Stimulated activated naive CD4-positive, alpha-beta T cell (primary cell): ENCODE results near the gene FADS1.

Experiments used
- DNase-seq, 6 experiments: peaks; one replicate each; lab custom pipeline; 2025; lab: John Stamatoyannopoulos, UW

Gene FADS1

DNA sequence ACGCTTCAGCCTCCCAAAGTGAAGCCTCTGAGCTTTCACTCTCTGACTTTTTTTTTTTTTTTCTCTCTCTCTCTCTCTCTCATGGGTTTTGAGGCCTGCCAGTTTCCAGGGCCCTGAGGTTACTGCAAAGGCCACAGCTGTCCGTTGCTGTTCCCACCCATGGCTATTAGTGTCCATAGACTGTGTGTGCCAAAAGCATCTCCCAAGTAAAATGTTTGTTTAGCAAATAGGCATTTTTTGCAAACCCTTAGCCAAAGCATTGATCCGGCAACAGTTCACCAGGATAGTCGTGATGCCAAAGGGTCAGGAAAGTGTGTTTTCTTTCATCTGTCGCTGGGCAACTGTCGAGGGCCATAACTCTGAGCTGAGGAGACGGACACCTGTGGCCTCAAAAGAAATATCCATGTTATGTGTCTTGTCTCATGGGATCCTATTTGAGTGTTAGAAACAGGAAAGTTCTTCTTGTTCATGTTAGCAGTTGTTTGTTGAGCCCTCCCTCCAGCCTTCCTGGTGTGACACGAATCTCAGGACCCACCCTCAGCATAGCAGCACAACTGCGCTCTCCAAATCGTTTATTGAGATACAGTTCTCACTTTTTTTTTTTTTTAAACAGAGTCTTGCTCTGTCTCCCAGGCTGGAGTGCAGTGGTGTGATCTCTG is 29.7 kb upstream of the FADS1 start:
- DNase-seq = no peak

DNA sequence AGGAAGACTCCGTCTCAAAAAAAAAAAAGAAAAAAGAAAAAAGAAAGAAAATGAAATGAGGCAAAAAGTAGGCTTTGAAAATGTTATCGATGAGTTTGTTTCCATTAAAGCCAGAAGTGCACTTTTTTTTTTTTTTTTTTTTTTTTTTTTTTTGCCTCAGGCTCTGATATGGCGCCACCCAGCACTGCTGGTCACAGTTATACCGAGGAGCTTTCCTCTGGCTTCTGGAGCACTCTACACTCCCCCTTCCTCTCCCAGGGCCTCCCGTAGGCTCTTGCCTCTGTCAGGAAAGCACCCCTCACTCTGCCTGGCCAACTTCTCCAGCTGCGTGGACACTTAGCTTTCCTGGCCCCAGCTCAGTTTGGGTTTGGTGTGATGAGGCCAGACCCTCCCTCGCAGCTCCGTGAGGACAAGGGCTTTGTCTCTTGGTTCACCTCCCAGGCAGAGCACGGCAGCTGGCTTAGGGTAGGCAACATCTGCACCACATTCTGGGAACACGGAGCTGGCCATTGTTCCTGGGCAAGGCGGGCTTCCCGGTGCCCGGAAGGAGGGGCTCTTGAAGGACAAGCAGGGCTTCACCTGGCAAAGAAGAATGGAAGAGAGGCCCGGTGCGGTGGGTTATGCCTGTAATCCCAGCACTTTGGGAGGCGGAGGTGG is 28.2 kb upstream of the FADS1 start:
- no peak for DNase-seq

DNA sequence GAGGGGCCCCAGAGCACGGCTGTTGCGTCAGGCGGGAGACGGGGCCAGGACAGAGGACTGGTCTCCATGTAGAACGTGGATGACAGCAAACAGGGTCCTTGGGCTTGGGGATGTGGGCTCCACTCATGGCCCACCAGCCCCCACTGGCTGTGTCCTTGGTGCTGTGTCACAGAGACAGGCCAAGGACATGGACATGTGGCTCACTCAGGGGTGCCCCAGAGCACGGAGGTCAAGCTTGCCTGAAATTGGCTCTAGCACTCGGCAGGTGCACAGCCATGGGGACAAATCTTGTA is 25.7 kb upstream of the FADS1 start:
- DNase-seq = no peak

DNA sequence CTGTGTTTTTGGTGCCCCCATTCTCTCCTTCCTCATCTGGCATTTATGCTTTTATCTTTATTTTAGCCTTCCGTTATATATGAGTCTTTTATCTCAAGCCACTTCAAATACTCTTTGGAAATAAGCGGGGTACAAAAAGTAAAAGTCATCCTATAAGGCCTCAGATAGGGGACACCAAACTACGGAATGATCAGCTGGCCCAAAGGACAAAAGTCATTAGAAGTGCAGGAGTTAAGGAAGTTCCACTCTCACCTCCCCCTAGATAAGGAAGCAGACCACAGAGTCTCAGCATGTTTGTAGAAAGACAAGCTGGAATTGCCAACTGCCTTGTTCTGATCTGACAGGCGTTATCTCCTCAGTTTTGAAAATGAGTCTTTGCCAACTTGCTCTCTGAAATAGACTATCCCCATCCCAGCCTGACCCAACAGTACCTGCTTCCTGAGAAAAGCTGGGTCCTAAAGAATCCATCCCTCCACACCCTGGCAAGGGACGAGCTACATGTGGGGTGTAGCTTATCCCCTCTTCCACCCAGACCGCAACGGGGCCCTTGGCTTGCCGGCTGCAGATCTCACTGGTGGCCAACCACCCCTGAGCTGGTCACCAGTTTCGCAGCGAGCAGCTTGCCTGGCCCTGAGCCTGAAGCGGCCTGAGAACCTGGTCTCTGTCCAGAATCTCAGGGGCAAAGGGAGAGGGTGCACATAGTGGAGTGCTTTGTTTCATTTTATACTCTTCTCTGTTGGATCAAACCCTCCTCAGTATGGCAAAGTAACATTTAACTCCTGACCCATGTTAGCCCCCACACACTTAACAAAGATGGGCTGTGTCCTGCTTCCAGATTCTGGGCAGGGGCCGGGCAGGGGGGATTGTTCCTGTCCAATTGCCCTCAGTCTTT is 25.1 kb upstream of the FADS1 start:
- no peak for DNase-seq

DNA sequence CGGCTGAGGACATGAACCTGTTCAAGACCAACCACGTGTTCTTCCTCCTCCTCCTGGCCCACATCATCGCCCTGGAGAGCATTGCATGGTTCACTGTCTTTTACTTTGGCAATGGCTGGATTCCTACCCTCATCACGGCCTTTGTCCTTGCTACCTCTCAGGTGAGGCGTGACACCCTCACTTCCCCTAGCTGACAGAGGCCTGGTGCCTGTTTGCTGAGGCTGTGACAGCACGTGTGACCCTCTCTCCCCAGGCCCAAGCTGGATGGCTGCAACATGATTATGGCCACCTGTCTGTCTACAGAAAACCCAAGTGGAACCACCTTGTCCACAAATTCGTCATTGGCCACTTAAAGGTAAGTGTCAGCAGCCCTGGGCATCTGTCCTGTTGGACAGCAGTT is 23.6 kb upstream of the FADS1 start:
- no peak for DNase-seq

DNA sequence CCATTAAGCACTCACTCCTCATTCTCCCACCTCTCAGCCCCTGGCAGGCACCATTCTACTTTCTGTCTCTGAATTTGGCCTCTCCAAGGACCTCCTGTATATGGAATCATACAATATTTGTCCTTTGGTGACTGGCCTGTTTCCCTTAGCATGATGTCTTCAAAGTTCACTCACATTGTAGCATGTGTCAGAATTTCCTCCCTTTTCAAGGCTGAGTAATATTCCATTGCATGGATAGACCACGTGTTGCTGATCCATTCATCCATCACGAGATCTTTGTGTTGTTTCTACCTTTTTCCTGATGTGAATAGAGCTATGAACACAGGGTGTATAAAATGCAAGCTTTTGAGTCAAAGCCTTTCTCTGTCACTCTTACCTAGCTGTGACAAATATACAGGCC is 22.9 kb upstream of the FADS1 start:
- DNase-seq = no peak

DNA sequence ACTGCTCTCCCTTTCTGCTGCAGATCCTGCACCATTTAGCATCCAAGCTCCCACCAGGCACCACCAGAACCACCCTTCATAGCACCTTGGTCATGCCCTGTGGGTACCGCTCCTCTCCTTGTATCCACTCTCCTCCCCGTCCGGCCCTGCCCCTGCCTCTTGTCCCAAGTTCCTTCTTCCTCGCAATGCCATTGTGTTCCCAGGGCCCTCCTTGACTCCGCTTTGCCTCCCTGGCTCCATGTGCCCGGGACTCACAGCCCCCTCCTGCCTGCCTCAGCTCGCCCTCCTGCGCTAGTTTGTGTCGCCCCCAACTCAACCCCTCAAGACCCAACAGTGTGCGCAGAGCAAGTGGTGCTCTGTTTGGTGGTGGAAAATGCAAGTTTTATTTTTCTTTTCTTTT is 22.1 kb upstream of the FADS1 start:
- DNase-seq = no peak

DNA sequence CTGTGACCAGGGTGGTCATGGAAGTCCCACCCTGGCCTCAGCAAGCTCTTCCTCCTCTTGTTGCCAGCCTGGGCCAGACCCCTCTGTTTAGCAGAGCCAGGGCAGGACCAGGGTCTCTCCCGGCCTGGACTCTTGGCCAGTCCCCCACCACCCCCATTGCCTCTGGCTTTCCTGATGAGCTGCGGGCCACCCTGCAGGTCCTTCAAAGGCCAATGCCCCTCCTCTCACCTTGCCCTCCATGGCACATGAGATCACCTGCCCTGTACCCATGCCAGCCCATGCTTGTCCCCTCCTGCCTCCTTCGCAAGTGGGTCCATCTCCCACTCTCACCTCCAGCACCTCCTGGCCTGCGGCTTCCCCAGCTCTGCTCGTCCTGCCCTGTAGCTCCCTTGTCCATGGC is 21.7 kb upstream of the FADS1 start:
- no peak for DNase-seq

DNA sequence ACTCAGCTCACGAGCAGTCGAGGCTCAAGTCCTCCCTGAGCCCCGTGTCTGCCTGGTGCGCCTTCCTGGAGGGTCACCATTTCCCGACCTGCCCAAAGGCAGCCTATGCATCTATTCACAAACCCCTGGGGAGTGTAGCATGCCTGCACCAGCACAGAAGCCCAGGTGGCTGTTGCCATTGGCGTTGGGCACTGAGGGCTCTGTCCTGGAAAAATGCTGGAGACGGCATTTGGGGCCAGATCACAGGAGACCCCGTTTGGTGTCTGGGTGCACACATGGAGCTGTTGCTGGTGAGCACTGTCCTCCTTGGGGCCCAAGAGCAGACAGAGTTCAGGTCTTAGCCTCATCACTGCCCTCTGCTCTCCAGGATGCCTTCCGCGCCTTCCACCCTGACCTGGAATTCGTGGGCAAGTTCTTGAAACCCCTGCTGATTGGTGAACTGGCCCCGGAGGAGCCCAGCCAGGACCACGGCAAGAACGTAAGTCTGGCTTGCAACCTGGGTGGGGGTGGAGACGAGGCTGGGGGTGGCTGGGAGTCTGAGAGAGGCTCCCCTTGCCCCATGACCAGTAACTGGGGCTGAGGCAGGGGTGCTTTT is 20.7 kb upstream of the FADS1 start:
- DNase-seq = no peak

DNA sequence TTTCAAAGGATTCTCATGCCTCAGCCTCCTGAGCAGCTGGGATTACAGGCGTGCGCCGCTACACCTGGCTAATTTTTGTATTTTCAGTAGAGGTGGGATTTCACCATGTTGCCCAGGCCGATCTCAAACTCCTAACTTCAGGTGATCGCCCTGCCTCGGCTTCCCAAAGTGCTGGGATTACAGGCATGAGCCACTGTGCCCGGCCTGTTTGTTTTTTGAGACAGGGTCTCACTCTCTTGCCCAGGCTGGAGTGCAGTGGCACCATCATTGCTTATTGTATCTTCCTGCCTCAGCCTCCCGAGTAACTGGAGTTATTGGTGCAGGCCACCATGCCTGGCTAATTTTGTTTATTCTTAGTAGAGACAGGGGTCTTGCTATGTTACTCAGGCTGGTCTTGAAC is 19.4 kb upstream of the FADS1 start:
- no peak for DNase-seq

DNA sequence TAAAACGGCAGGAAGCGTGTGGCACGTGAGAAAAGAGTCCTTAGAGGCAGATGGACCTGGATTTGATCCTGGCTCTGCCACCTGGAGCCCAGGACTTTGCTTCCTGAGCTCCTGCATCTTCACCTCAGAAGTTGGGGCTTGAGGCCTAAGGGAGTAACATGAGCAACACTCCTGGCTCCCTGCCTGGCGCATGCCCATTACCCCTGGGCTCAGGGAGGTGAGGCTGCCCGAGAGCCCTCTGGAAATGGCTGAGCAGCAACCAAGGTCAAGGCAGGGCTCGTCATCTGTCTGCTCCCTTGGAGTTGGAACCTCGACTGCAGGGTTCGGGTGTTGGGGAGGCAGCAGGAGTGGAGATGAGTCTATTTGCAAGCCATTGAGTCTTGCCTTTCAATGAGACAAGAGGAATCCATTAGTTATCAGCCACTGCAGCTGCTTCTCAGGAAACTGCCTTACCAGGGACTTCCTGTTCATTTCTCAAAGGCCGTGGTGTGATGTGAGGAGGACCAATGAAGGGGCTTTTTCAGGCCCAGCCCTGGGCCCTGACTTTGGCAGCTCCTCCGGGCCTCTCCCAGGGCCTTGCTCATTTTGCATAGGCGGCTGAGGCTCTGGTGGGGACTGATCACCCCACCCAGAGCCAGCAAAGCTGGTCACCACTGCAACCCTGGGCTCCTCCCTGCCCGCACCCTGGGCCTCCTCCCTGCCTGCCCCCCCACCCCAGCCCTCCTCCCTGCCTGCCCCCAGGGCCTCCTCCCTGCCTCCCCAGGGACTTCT is 17.7 kb upstream of the FADS1 start:
- peak in 5 of 6 experiments; percentile 6 to 43 (median 23) for DNase-seq

DNA sequence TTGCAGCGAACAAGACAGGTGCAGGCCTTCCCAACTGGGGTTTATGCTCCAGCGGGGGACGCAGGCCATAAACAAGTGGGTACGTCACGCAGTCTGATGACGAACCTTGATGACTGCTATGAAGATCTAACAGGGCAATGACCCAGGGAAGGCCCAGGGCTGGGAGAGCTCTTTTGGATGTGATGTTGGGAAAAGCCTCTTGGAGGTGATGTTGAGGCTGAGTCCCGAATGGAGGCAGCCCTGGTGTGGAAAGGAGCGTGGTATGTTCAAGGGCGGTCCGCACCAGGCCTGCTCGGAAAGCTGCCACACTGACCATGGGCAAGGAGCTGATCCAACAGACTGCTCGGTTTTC is 17.1 kb upstream of the FADS1 start:
- DNase-seq = no peak

DNA sequence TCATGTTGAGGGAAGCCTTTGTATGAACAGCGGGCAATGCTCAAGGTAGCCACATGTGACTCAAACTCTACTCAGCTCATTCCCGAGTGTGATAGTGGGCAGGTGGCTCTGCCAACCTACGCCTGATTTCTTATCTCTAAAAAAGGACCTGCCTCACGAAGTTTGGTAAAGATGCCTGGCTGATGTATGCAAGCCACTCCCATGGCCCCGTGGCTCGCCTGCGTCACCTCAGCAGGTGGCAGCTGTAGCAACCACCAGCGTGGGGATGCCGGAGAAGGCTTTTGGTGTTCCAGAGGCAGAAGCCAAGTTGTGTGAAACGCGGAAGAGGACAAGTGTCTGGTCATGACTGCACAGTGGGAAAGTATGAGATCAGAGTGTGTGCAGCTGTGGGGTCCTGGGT is 16.7 kb upstream of the FADS1 start:
- peak in 2 of 6 experiments; percentile 10 to 28 for DNase-seq

DNA sequence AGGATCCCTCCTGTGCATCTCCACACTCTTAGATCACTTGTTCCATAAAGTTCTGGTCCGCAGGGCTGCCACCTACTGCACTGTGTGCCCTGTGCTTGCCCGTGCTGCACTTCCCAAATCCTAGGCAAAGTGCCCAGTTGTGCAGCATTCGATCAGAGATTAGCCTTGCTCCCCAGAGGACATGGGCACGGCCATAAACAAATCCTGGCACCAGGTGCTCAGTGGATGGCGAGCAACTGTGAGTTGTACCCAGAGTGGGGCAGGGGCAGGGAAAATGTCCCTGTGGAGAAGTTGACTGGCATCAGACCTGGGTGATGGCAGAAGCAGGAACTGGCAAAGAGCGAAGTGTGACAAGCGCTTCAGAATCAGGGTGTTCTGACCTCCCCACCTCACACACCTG is 16.0 kb upstream of the FADS1 start:
- DNase-seq = no peak

DNA sequence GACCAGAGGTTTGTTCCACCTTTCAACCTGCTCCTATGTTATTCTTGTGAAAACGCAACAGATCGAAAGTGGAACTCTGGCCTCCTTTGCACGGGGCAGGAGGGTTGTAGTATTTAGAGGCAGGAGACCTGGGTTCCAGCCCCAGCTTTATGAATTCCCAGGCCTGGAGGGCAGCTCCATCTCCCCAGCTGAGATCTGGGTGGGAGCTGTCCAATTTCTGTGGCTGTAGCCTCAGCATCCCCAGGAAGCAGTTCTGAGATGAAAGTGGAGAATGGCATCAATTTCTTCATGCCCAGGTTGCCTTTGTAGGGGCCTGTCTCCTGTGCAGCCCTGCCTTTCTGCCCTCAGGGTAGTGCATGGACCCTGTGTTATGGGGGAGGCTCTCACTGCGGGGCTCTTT is 15.4 kb upstream of the FADS1 start:
- DNase-seq = no peak

DNA sequence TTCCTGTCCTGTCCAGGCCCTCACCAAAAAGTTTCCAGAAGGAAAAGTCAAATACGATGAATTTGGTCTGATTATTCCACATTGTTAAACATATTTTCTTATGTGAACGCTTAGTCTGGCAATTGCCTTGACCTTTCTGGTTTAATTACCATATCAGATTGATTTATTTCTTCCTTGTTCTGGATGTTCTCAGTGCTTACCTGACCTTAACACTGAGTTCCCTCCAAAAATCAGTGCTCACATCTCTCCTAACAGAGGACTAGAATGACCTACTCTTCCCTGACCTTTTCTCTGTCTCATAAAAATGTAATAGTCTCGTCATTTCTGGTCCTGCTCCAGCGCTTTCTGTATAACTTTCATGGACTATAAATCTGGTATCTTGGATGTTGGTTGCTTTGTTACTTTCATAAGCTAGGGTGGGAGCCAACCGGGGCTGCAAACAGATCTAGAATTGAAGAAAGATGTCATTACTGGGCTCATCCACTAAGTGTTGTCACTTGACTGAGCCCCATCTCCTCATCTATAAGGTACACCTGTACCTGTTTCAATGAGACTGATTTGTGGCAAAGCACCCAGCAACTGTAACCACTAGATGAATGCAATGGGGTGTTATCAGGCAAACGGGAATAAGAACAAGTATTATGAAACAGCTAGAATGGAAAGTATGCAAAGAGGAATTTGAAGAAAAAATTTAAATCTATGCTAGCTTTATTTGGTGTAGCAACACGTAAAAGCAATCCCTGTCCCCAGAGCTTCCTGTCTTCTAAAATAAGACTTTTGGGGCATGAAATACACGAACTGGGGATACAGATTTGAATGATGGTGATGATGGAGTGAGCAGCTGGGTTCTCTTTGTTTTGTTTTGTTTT is 13.7 kb upstream of the FADS1 start:
- DNase-seq = no peak

DNA sequence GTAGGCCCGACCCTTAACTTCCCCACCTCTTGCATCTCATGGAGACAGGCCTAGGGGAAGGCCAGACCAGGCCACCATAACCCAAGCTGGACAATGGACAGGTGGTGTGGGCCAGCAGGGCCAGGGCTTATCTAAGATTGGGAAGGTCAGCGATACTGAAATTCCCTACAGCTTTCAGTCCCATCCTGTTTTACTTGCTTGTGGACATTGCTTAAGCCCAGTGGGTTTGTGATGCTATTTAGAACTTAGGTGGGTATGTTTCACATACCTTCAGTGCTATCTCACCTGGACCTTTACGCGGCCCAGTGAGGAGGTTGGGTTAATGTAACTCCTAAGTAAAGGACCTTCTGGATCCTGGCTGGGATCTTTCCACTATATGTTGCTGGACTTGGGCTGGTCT is 13.0 kb upstream of the FADS1 start:
- DNase-seq = no peak

DNA sequence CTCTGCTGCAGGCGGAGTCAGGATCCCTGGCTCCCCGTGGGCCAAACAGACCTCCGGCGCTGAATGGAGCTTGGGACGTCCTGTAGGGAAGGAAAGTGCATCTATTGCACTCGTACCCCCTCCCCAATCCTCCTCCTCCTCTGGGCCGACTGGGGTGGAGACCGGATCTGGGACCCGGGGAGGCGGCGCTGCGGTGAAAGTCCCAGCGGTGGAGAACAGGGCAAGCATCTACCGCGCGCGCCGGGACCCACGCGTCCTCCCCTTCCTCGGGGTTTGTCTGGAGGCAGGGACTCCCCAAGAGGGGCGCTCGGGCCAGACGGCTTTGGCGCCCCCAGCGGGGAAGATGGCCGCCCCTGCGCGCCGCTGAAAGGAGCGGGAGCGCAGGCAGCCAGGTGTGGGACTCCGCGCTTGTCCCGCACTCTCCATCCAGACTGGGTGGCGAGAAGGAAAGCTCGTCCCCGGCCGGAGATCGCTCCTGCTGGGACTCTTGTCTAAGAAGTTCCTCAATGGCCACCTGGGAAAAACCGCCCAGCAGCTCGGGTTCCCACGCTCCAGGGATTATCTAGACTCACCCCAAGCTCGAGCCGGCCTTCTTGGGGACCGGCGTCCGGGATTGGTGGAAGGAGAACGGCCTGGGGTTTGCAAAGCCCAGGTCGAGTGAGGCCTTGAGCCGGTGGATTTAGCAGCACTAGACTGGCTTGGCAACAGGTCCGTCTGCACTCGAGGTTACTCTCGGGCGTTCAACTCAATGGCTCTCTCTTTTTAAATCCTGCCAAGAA is 12.0 kb upstream of the FADS1 start:
- DNase-seq = peak in 3 of 6 experiments; percentile 17 to 34 (median 19)

DNA sequence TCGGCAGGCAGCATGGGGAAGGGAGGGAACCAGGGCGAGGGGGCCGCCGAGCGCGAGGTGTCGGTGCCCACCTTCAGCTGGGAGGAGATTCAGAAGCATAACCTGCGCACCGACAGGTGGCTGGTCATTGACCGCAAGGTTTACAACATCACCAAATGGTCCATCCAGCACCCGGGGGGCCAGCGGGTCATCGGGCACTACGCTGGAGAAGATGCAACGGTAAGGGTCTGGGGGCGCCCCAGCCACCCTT is 11.5 kb upstream of the FADS1 start:
- no peak for DNase-seq

DNA sequence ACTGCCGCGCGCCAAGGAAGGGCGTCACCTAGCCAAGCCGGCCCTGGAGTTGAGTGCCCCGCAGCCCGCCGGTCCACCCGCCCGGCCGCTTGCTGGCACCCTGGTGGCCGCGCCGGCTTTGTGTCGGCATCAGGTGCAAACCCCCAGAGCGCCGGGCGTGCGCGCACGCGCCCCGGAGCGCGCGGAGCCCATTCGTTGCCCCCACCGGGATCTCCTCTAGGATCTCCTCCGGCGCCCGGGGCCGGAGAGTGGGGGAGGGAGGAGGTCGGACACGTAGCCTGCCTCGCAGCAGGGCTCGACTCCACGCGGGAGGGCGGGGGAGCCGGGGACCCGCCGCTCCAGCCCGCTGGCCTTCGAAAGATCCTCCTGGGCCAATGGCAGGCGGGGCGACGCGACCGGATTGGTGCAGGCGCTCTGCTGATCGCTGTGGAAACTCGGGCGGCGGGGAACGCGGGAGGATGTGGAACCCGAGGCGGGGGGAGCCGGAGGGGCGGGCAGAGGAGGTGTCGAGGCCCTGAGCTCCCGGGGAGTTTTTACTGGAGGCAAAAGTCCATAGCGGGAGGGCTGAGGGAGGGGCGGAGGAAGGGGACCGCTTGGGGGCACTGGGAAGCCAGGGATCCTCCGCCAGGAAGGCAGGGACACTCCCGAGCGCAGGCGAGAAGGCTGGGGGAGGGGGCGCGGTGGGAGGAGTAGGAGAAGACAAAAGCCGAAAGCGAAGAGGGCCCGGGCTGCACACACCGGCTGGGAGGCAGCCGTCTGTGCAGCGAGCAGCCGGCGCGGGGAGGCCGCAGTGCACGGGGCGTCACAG is 11.0 kb upstream of the FADS1 start, which contains the start of gene FADS2:
Gene FADS2, plus strand, starts transcription at position 730 of the 808 bp plus-strand sequence. CDS start 91 bp downstream, outside the sequence.
- DNase-seq = peak; percentile 15 to 81 (median 44)
